GM21367 (cell line): ENCODE results near the gene LUC7L2.
"Not testable (repeated sequence)": the region's sequence is repeated elsewhere in the genome, so short reads cannot be mapped to it uniquely, and the experiment has no call there.

Experiments
- ATAC-seq: cut with Tn5 transposase; IDR thresholded peaks from one replicate; pipeline ENCODE4 v1.9.1; 2021; ENCODE audit not compliant: unreplicated experiment

LUC7L2 gene

DNA sequence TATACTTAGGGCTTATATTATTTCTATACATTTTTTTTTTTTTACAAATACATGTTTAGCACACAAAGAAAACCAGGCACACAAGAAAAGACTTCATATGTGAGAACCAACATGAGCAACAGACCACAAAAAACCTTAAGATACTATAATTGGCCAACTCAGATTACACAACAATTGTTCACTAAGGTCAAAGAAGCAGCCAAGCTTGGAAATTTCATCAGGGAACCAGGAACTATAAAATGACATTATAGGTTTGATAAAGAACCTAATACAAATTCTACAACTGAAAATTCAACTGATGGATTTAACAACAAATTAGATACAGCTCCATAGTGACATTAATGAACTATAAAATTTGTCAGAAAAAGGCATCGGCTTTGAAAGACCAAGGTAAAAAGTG, 4.4 kb upstream of the LUC7L2 start:
- ATAC-seq: no peak

DNA sequence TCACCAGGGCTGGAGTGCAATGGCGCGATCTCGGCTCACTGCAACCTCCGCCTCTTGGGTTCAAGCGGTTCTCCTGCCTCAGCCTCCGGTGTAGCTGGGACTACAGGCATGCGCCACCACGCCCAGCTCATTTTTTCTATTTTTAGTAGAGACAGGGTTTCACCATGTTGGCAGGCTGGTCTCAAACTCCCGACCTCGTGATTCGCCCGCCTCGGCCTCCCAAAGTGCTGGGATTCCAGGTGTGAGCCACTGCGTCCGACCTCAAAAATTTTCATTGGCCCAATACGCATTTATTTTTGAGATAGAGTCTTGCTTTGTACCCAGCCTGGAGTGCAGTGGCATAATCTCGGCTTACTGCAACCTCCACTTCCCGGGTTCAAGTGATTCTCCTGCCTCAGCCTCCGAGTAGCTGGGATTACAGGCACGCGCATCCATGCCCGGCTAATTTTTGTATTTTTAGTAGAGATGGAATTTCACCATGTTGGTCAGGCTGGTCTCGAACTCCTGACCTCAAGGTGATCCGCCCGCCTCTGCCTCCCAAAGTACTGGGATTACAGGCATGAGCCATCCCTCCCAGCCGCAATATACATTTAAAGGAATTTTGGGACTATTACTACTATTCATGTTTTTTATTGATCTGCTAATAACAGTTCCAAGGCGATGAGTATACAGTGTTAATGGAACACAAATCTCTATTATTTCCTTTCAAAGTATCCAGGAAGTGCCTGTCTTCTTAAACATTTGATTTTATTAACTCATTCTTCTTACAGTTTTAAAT, 1.8 kb upstream of the LUC7L2 start:
- not testable (repeated sequence) for ATAC-seq

DNA sequence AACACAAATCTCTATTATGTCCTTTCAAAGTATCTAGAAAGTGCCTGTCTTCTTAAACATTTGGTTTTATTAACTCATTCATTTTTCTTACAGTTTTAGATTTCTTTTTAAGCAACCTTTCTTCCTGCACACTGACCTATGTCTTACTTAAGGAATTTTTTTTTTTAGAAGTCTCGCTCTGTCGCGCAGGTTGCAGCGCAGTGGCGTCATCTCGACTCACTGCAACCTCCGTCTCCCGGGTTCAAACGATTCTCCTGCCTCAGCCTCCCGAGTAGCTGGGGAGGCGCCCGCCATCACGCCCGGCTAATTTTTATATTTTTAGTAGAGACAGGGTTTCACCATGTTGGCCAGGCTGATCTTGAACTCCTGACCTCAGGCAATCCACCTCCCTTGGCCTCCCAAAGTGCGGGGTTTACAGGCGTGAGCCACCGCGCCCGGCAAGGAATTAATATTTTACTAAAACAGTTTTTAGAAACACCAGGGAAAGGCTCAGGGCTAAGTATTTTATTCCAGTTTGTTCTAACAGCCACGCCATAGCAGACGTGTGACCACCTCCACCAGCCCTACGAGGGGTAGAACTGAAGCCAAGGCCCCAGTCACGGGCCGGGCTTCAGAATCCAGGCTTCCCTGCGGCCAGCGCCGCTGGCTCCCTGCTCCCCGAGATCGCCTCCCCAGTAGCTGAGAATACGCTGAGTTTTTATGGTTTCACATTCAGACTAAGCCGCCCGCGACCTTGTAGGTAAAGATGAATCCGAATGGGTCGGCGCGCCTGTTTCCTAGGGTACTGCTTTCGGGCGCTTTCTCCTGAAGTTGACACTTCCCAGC, 941 bp upstream of the LUC7L2 start:
- no peak for ATAC-seq

DNA sequence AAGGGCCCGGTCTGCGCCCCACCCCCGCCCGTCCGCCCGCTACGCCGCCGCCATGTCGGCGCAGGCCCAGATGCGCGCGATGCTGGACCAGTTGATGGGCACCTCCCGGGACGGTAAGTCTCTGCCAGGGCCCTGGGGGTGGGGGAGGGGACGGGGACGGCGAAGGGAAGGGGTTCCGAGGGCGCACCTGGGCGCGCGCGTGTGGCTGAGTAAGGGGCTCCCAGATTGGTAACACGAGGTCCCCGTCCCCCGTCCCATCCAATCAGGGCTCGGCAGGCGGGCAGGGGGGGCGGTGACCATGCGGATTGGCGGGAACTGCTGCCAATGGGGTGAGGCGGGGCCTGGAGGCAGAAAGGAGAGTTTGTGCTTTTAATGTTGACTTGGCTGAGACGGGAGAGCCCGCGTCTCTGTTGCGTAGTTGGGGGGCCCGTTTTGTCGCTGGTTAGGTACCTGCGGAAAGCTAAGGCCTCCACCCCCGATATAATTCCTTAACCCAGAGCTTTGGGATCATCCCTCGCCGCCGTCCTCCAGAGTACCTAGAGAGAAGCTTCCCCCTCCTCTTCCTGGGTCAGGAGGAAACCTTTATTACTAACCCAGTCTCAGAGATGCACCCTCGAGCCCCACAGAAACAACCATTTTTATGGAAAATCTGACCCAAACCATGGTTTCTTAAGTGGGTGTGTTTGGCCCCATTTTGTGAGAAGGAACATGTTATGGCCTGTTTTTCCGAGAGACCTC, 685 bp downstream of the LUC7L2 start:
- peak; percentile 60 for ATAC-seq

DNA sequence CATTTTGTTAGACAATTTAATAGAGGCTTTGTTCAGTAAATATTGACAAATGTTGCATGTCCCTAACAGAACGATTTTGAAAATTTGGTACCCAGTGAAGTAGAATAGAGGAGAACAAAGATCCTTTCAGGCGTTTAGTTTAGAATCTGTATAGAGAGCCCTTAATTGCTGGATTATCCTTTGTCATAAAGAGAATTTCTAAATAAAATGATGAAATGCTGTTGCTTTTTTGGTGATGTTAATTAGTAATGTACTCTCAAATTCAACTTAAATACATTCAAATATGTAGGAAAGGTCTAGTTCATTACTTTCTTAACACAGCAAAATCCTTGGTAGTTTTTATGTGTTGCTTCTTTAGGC, 1.2 kb downstream of the LUC7L2 start:
- no peak for ATAC-seq

DNA sequence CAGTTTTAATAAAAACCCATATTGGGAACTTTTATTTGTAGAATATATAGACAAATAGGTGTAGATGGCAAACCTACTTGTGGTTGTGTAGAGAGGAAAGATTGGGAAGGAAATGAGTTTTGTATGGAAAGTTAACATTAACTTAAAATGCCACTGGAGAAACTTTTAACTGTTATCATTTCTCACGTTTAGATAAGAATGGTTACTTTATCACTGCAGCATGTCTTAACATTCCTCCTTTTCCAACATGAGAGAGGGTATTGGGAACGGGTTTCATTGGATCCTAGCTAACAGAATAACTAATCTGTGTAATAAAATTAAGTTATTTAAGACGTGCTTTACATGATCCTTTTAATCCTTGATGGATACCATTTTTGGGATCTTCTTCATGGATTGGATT, 1.8 kb downstream of the LUC7L2 start:
- ATAC-seq: no peak

DNA sequence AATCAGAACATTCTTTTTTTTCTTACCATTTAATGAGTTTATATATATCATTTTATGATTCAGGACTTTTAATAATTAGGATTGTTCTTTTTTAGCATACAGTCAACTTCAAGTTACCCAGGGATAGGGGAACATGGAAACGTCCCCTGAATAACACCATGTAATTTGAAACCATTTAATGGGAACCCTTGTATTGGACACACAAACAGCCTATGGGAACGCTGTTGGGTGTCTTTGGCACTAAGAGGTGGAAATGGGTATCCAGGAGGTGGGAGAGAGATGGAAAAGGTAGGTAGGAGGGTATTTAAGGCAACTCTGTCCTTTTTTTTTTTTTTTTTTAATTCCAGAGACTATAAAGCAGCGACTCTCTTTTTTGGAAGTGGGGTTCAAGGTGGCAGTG, 2.6 kb downstream of the LUC7L2 start:
- ATAC-seq: no peak

GRCh38 chr7:139362981-139363380, 3.3 kb downstream of the LUC7L2 start:
- ATAC-seq: no peak

DNA sequence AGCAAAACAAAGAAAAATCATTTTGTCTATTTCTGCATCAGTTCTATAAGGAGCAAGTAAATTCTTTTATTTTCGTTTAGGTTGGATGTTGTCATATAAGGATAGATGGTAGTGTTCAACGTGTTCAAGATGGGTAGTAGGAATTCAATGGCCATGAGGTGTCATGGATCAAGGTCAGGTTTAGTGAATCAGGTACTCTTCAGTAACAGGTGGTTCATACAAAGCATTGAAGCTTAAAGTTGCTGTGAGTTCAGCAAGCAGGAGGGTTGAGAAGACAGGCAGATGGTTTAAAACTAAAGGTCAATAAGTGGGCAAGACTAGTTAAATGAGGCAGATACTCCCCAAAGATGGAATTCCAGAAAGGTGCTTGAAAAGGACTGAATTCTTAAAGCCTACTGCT, 5.6 kb downstream of the LUC7L2 start:
- no peak for ATAC-seq

- ATAC-seq: no peak
Observed at GRCh38 chr7:139366400-139366799, 6.7 kb downstream of the LUC7L2 start.

DNA sequence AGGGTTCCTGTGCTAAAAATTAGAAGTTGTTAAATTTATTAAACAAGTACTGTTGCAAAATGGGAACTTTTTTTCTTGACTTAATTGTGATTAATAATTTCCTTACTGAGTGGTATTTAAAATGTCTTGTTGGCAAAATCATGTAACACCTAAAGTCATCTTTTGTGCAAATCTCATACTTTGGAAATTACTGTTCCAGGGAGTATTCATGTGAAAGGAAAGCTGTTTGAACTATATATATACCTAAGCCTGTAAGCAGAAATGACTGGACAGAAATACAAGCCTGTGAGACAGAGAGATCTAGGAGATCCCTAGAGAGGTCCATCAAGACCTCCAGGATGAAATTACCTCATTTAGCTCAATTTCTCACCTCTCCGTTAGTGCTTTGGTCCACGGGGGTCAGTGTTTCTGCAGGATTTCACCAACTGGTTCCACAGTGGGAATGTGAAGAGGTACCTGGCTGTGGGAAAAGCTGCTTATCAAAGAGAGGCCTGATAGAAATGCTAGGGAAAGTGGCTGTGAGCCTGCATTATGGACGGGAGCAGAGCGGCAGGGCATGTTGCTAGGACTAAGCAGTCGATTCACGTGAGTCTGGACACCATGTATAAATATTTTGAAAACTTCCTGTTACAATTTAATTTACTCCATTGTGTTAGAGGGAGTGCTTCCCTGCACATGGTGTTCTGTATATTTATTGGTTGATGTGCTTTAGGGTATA, 7.9 kb downstream of the LUC7L2 start:
- ATAC-seq: no peak

DNA sequence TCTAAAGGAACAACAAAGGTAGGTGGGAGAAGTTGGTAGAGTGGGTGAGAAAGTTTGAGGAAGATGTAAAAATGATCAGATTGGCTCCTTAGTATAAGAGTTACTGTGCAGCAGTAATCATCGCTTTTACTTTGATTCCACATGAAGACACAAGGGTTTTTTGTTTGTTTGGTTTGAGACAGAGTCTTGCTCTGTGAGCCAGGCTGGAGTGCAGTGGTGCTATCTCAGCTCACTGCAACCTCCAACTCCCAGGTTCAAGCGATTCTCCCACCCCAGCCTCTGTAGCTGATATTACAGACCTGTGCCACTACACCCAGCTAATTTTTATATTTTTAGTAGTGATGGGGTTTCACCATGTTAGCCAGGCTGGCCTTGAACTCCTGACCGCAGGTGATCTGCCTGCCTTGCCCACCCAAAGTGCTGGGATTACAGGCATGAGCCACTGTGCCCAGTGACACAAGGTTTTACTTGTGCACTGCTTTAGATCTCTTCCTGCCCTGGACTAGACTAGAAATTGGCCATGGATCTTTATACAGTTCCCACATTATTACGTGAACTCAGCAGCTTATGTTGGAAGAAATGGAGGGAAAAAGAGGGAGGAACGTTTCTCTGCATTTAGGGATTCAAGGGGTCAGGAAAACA, 10.7 kb downstream of the LUC7L2 start:
- no peak for ATAC-seq

DNA sequence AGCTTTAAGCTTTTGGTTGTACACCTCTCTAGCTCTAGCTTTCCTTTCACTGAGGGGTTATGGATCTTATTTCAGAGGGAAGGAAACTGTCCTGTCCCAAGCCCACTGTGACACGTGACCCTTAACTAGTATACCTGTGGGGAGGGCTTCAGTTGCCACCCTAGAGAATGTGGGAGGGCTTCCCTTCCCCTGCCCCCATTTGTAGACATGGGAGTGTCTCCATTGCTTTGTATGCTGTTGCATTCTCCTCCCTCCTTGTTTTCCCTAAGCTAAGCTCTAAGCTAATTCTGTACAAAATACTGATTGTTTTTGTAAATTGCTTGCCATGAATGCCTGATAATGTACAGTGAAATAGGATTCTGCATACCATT, 11.2 kb downstream of the LUC7L2 start:
- ATAC-seq: no peak

GRCh38 chr7:139374246-139374645, 14.6 kb downstream of the LUC7L2 start:
- no peak for ATAC-seq

DNA sequence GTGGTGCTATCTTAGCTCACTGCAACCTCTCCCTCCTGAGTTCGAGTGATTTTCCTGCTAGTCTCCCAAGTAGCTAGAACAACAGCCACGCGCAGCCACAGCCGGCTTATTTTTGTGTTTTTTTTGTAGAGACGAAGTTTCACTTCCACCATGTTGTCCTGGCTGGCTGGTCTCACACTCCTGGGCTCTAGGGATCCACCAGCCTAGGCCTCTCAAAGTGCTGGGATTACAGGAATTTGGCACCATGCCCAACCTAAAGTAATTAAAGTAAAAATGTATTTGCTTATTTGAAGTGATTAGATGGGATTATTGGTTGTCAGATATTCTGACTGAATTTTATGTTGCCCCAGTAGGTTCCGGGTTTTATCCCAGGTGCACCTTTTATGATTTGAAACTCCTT, 22.7 kb downstream of the LUC7L2 start:
- no peak for ATAC-seq

DNA sequence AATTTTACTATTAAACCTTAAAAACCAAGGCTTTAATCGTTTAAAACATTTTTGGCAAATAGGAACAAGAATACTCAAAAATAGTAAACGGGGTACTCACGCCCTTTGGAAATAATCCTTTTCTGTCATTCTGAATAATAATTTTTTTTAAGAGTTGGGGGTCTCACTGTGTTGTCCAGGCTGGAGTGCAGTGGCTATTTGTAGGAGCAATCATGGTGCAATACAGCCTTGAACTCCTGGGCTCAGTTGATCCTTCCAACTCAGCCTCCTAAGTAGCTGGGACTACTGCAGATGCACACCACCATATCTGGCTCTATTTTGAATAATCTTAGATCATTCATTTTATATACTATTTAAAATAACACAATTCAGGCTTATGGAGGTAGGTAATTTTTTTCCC, 24.9 kb downstream of the LUC7L2 start:
- no peak for ATAC-seq

DNA sequence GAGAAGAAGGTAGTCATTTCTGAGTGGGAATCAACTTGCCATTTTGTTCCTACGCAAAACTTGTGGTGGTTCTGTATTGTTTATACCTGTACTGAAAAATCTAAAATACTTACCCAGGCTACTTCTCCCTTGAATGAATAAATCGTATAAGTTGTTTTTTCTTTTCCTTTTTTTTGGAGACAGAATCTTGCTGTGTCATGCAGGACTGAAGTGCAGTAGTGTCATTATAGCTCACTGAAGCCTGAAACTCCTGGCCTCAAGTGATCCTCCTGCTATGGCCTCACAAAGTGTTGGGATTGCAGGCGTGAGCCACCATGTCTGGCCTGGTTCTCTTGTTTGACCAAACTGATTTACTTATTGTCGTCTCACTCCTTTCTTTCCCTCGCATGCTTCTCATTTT, 27.9 kb downstream of the LUC7L2 start:
- no peak for ATAC-seq

GRCh38 chr7:139389091-139389490, 29.4 kb downstream of the LUC7L2 start:
- no peak for ATAC-seq

- ATAC-seq: no peak
Observed at GRCh38 chr7:139389774-139390173, 30.1 kb downstream of the LUC7L2 start.

DNA sequence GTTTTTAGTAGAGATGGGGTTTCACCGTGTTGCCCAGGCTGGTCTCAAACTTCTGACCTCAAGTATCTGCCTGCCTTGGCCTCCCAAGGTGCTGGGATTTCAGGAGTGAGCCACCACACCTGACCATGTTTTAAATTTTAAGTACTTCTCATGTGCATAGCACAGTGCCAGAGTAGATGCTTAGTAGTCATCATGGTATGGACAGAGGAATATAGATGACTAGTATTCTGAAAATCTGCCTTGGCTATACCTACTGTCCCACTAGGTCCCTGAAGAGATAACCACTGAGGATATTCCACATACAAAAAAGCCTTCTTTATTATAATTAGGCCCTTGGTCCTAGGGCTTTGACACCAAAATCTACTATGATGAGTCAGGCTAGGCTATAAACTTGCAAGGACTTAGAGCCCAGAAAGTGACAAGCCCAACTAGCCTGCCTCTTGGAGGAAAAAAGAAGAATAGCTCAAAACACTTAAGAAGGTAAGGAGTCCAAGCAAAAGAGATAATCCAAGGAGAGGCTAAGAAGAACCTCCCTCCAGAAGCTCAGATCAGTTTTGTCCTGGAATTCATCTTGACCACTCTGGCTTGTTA, 34.0 kb downstream of the LUC7L2 start:
- no peak for ATAC-seq
